Panc1 (cell line): Measurements from ENCODE around the gene PXYLP1. TPM values are rescaled to one million over a fixed set of nuclear protein-coding genes. Genes with fewer than 3 reads are reported as not detected.

Experiments used
- ATAC-seq: fragments of 200-7000 bp; cut with Tn5 transposase; 2 replicates; pipeline ENCODE4 v1.9.1; 2020; ENCODE audit warnings: mild to moderate bottlenecking, moderate library complexity
- BruUV-seq: library from RNA; stranded (reverse); fragments of 400-500 nt; replicated peaks from 2 replicates; lab custom pipeline; 2021; lab: Mats Ljungman, UMichigan
- CTCF ChIA-PET: fragments of 300-600 bp; sonication (Branson Sonifier 250); formaldehyde crosslinking; loops from one replicate; lab custom pipeline; 2022; ENCODE audit warnings: antibody characterized with exemption; lab: Charles Lee
- POLR2A ChIA-PET: fragments of 300-600 bp; sonication (Branson Sonifier 250); formaldehyde crosslinking; loops from one replicate; lab custom pipeline; 2022; ENCODE audit warnings: antibody characterized with exemption; lab: Charles Lee
- DNase-seq: peaks from one replicate; pipeline ENCODE4 v3.0.0-alpha.2; 2010; ENCODE audit warnings: low read depth, low spot score
- H3K27ac ChIP-seq: 2 replicates; pipeline ENCODE4 v1.5.1; 2011; ENCODE audit warnings: mild to moderate bottlenecking, low read length, inconsistent platforms
- H3K27me3 ChIP-seq: fragments of 200-500 bp; sonication (Bioruptor generic); 2 replicates; pipeline ENCODE4 v1.6.0; 2014; ENCODE audit warnings: low read length, inconsistent platforms; ENCODE audit not compliant: control insufficient read depth, insufficient read depth
- H3K36me3 ChIP-seq: fragments of 200-500 bp; sonication (Bioruptor generic); 2 replicates; pipeline ENCODE4 v1.5.1; 2014; ENCODE audit warnings: inconsistent platforms, mild to moderate bottlenecking, low read length, moderate library complexity; ENCODE audit not compliant: control insufficient read depth, insufficient read depth
- H3K4me1 ChIP-seq: 2 replicates; pipeline ENCODE4 v1.5.1; 2011; ENCODE audit warnings: inconsistent platforms, mild to moderate bottlenecking, low read length, moderate library complexity; ENCODE audit not compliant: control insufficient read depth, insufficient read depth
- H3K4me3 ChIP-seq, 2 experiments: 2 replicates each; pipeline ENCODE4 v1.5.1; 2011 to 2012; ENCODE audit warnings: low read depth in 2 of 2, low read length in 2 of 2, mild to moderate bottlenecking in 2 of 2, inconsistent platforms in 1 of 2, moderate library complexity in 1 of 2
- H3K9me3 ChIP-seq: fragments of 200-500 bp; sonication (Bioruptor generic); 2 replicates; pipeline ENCODE4 v1.5.1; 2014; ENCODE audit warnings: low read depth, mild to moderate bottlenecking, inconsistent platforms, low read length, moderate library complexity; ENCODE audit not compliant: control insufficient read depth, insufficient read depth
- CTCF ChIP-seq: fragments of 450-650 bp; IDR thresholded peaks from 2 replicates; pipeline ENCODE4 v1.5.1; 2017; ENCODE audit warnings: mild to moderate bottlenecking
- POLR2AphosphoS5 ChIP-seq: IDR thresholded peaks from 2 replicates; pipeline ENCODE4 v1.6.1; 2012; ENCODE audit warnings: mild to moderate bottlenecking, low read depth, low read length, moderate library complexity
- REST ChIP-seq, 2 experiments: IDR thresholded peaks; 2 replicates each; pipeline ENCODE4 v1.6.1; 2011 to 2012; ENCODE audit warnings: low read depth in 2 of 2, control low read depth in 1 of 2, low read length in 1 of 2, mild to moderate bottlenecking in 1 of 2, moderate library complexity in 1 of 2; ENCODE audit not compliant: insufficient read depth in 1 of 2
- SIN3A ChIP-seq: IDR thresholded peaks from 2 replicates; pipeline ENCODE4 v1.6.1; 2012; ENCODE audit warnings: low read depth, mild to moderate bottlenecking, low read length, moderate library complexity, borderline replicate concordance; ENCODE audit not compliant: insufficient read depth
- TCF7L2 ChIP-seq: IDR thresholded peaks from 2 replicates; pipeline ENCODE4 v1.6.1; 2011; ENCODE audit warnings: mild to moderate bottlenecking, low read depth, low read length, inconsistent platforms
- in situ Hi-C: cut with HindIII; loops from 2 replicates; pipeline ENCODE4 v1.10.0; 2016; ENCODE audit warnings: low sequenced_read_pairs, low pct_unique_long_range_greater_than_20kb
- intact Hi-C: fragments of 100-400 bp; cut with micrococcal nuclease; formaldehyde crosslinking; loops from one replicate; pipeline ENCODE4 v1.10.0; 2022; ENCODE audit not compliant: unreplicated experiment
- total RNA-seq: library from RNA; stranded (reverse); gene quantifications from one replicate; pipeline ENCODE4 v1.2.1, GENCODE V29; 2021; ENCODE audit not compliant: unreplicated experiment

Gene PXYLP1
- total RNA-seq, 1 experiment from 2014 or later, result 1.4 TPM

- POLR2A ChIA-PET, result no interaction called here
- DNase-seq, result no peak
Observed at GRCh38 chr3:141333836-141334626, 102.4 kb downstream of the PXYLP1 start.

GRCh38 chr3:141334627-141335250, 103.1 kb downstream of the PXYLP1 start:
- no peak overlapping the region for H3K4me3 ChIP-seq
- in situ Hi-C loops (no loop called here), intact Hi-C loops (no loop called here)
- ATAC-seq (no peak), DNase-seq (no peak)
- no peaks in the 10 kb centered on the region for H3K36me3 ChIP-seq
- H3K27ac ChIP-seq, result no peak overlapping the region
- no TSS peak for BruUV-seq
- ChIA-PET CTCF (no interaction called here), POLR2A (no interaction called here)
- H3K9me3 ChIP-seq, result no peaks in the 10 kb centered on the region
- H3K27me3 ChIP-seq, result no peaks in the 10 kb centered on the region
- TF ChIP-seq CTCF (no peak), POLR2AphosphoS5 (no peak), REST (IDR thresholded peaks at IDR 0.05; ENCODE audit: insufficient read depth in 1 of 2, low read depth in 2 of 2, low read length in 1 of 2) (no peak), TCF7L2 (no peak), SIN3A (no peak)
- H3K4me1 ChIP-seq, result no peaks in the 10 kb centered on the region

More at GRCh38 chr3:141333836-141334626, 102.4 kb downstream of the PXYLP1 start:
- Histone ChIP-seq H3K36me3 (no peaks in the 10 kb centered on the region), H3K4me1 (no peaks in the 10 kb centered on the region), H3K27me3 (no peaks in the 10 kb centered on the region), H3K9me3 (no peaks in the 10 kb centered on the region), H3K27ac (no peak overlapping the region), H3K4me3 (no peak overlapping the region)
- in situ Hi-C loops (no loop called here), intact Hi-C loops (no loop called here)
- TF ChIP-seq REST (IDR thresholded peaks at IDR 0.05; ENCODE audit: insufficient read depth in 1 of 2, low read depth in 2 of 2, low read length in 1 of 2) (no peak), CTCF (no peak), SIN3A (no peak)
- no TSS peak for BruUV-seq
- ATAC-seq, result no peak
- CTCF ChIA-PET, result no interaction called here
